AG10803 (cell line): Measurements from ENCODE around the gene OR5D14.

Experiments used
- DNase-seq: peaks from one replicate; pipeline ENCODE4 v3.0.0; 2010; ENCODE audit warnings: low read depth
- H3K4me3 ChIP-seq: 2 replicates; pipeline ENCODE4 v1.5.1; 2011; ENCODE audit warnings: mild to moderate bottlenecking, low read length, control low read depth
- CTCF ChIP-seq: conservative IDR thresholded peaks from 2 replicates; pipeline ENCODE4 v1.5.1; 2011; ENCODE audit warnings: mild to moderate bottlenecking, low read length, control low read depth, inconsistent platforms

OR5D14 gene

GRCh38 chr11:55795256-55795655 lies at the start of gene OR5D14:
Gene OR5D14, plus strand, starts transcription at chr11:55795556. Its CDS starts 0 bp downstream, at chr11:55795556.
- no peak for DNase-seq
- no peak for TF ChIP-seq CTCF
- no peak within 1 kb of the TSS for H3K4me3 ChIP-seq

GRCh38 chr11:55773138-55773537 lies 22.2 kb upstream of the OR5D14 start, which contains the start of gene OR5D13:
Gene OR5D13, plus strand, starts transcription at chr11:55773438. Its CDS starts 0 bp downstream, at chr11:55773438.
- H3K4me3 ChIP-seq, result no peak within 1 kb of the TSS
- DNase-seq, result no peak
- no peak for TF ChIP-seq CTCF

GRCh38 chr11:55791606-55792005 lies 3.8 kb upstream of the OR5D14 start:
- TF ChIP-seq CTCF, result no peak
- no peak overlapping the region for H3K4me3 ChIP-seq
- no peak for DNase-seq

- no peak for DNase-seq
- no peak for TF ChIP-seq CTCF
- no peak overlapping the region for H3K4me3 ChIP-seq
Observed at GRCh38 chr11:55793321-55793720, 2.0 kb upstream of the OR5D14 start.

- no peak overlapping the region for H3K4me3 ChIP-seq
- no peak for TF ChIP-seq CTCF
Observed at GRCh38 chr11:55806248-55806647, 10.9 kb downstream of the OR5D14 start.

GRCh38 chr11:55811067-55811466 lies 15.7 kb downstream of the OR5D14 start, which contains the start of gene OR5L1:
Gene OR5L1, plus strand, starts transcription at chr11:55811367. Its CDS starts 100 bp downstream, at chr11:55811467.
- DNase-seq, result no peak
- TF ChIP-seq CTCF, result no peak
- H3K4me3 ChIP-seq, result no peak within 1 kb of the TSS

More at GRCh38 chr11:55806248-55806647, 10.9 kb downstream of the OR5D14 start:
- DNase-seq, result no peak

GRCh38 chr11:55819330-55819729 lies 24.0 kb downstream of the OR5D14 start, which contains the start of gene OR5D18:
Gene OR5D18, plus strand, starts transcription at chr11:55819630. Its CDS starts 0 bp downstream, at chr11:55819630.
- H3K4me3 ChIP-seq, result no peak within 1 kb of the TSS
- no peak for DNase-seq
- no peak for TF ChIP-seq CTCF
